ENCODE results near the gene S100A9. TPM values are rescaled to one million over a fixed set of nuclear protein-coding genes. Genes with fewer than 3 reads are reported as not detected.

Gene S100A9
- polyA plus RNA-seq, 1 donor from 2014 or later: not detected

DNA sequence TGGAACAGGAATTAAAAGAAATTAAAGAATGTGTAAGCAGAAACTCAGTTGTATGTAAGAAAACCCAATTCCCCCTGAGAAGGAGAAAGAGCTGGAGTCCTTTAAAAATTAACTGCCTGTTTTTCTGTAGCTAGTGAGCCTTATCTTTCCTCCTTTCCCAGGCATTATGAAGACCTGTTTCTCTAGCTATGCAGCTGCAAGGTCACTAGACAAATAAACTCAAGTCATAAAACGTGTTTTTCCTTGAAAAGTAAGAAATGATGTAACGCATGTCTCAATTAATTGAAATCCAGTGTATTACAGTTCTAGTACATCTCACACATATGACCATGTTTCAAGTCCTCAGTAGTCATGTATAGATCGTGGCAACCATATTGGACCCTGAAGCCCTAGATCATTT, 12.5 kb downstream of the S100A9 start:
- no peak for TF ChIP-seq POLR2AphosphoS5 (IDR thresholded peaks at IDR 0.05)
- TF ChIP-seq, protein P1, sequence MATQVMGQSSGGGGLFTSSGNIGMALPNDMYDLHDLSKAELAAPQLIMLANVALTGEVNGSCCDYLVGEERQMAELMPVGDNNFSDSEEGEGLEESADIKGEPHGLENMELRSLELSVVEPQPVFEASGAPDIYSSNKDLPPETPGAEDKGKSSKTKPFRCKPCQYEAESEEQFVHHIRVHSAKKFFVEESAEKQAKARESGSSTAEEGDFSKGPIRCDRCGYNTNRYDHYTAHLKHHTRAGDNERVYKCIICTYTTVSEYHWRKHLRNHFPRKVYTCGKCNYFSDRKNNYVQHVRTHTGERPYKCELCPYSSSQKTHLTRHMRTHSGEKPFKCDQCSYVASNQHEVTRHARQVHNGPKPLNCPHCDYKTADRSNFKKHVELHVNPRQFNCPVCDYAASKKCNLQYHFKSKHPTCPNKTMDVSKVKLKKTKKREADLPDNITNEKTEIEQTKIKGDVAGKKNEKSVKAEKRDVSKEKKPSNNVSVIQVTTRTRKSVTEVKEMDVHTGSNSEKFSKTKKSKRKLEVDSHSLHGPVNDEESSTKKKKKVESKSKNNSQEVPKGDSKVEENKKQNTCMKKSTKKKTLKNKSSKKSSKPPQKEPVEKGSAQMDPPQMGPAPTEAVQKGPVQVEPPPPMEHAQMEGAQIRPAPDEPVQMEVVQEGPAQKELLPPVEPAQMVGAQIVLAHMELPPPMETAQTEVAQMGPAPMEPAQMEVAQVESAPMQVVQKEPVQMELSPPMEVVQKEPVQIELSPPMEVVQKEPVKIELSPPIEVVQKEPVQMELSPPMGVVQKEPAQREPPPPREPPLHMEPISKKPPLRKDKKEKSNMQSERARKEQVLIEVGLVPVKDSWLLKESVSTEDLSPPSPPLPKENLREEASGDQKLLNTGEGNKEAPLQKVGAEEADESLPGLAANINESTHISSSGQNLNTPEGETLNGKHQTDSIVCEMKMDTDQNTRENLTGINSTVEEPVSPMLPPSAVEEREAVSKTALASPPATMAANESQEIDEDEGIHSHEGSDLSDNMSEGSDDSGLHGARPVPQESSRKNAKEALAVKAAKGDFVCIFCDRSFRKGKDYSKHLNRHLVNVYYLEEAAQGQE (IDR thresholded peaks at IDR 0.05; ENCODE audit: borderline replicate concordance): no peak
- TF ChIP-seq MXI1 (conservative IDR thresholded peaks at IDR 0.05; ENCODE audit: poor library complexity, severe bottlenecking): no peak
- TF ChIP-seq CTCF (IDR thresholded peaks at IDR 0.05; ENCODE audit: poor library complexity, severe bottlenecking): no peak
- TF ChIP-seq TAF1 (IDR thresholded peaks at IDR 0.05; ENCODE audit: low read depth): no peak
- H3K9ac ChIP-seq (ENCODE audit: low read length): no peak overlapping the region
- no peak overlapping the region for H3K27ac ChIP-seq (ENCODE audit: low read length)
- no peak overlapping the region for H2AFZ ChIP-seq (ENCODE audit: low read depth, low read length)
- H3K79me2 ChIP-seq (replicated peaks; ENCODE audit: insufficient read depth, low read length): no peaks in the 10 kb centered on the region
- no peaks in the 10 kb centered on the region for H4K20me1 ChIP-seq (ENCODE audit: insufficient read depth)
- no peaks in the 10 kb centered on the region for H3K36me3 ChIP-seq (ENCODE audit: insufficient read depth, low read length)
- no peak overlapping the region for H3K4me3 ChIP-seq (ENCODE audit: low read length)
- H3K4me2 ChIP-seq (ENCODE audit: low read length): no peak overlapping the region
- no peaks in the 10 kb centered on the region for H3F3A ChIP-seq (ENCODE audit: insufficient read depth, low read length, poor library complexity, severe bottlenecking)
- H3K9me2 ChIP-seq (ENCODE audit: insufficient read depth, low read length): no peaks in the 10 kb centered on the region
- H3K27me3 ChIP-seq (ENCODE audit: insufficient read depth, low read depth, low read length): no peaks in the 10 kb centered on the region
- no peaks in the 10 kb centered on the region for H3K9me3 ChIP-seq (ENCODE audit: low read length)

- Histone ChIP-seq H4K20me1 (ENCODE audit: insufficient read depth) (no peaks in the 10 kb centered on the region), H3K4me3 (ENCODE audit: low read length) (no peak overlapping the region), H3K4me2 (ENCODE audit: low read length) (no peak overlapping the region), H3K9ac (ENCODE audit: low read length) (no peak overlapping the region), H3K79me2 (replicated peaks; ENCODE audit: insufficient read depth, low read length) (no peaks in the 10 kb centered on the region), H2AFZ (ENCODE audit: low read depth, low read length) (no peak overlapping the region), H3K36me3 (ENCODE audit: insufficient read depth, low read length) (no peaks in the 10 kb centered on the region), H3K27ac (ENCODE audit: low read length) (no peak overlapping the region), H3K9me3 (ENCODE audit: low read length) (no peaks in the 10 kb centered on the region), H3K9me2 (ENCODE audit: insufficient read depth, low read length) (no peaks in the 10 kb centered on the region), H3F3A (ENCODE audit: insufficient read depth, low read length, poor library complexity, severe bottlenecking) (no peaks in the 10 kb centered on the region), H3K27me3 (ENCODE audit: insufficient read depth, low read depth, low read length) (no peaks in the 10 kb centered on the region)
- TF ChIP-seq RAD21 (conservative IDR thresholded peaks at IDR 0.05) (no peak), POLR2AphosphoS5 (IDR thresholded peaks at IDR 0.05) (no peak), EP300 (conservative IDR thresholded peaks at IDR 0.05; ENCODE audit: poor library complexity, severe bottlenecking) (no peak), TAF1 (IDR thresholded peaks at IDR 0.05; ENCODE audit: low read depth) (no peak), CTCF (IDR thresholded peaks at IDR 0.05; ENCODE audit: poor library complexity, severe bottlenecking) (no peak), MXI1 (conservative IDR thresholded peaks at IDR 0.05; ENCODE audit: poor library complexity, severe bottlenecking) (no peak), SMC3 (conservative IDR thresholded peaks at IDR 0.05; ENCODE audit: poor library complexity) (no peak), EZH2 (IDR thresholded peaks at IDR 0.05; ENCODE audit: borderline replicate concordance, insufficient read depth, low read length, poor library complexity, severe bottlenecking) (no peak)
- TF ChIP-seq, protein P1 (IDR thresholded peaks at IDR 0.05; ENCODE audit: borderline replicate concordance): no peak
Measured at GRCh38 chr1:153371231-153371630, 13.6 kb downstream of the S100A9 start.

All from neural cell (in vitro differentiated cells).